ENCODE results near the gene ZFP1. TPM values are rescaled to one million over a fixed set of nuclear protein-coding genes. Genes with fewer than 3 reads are reported as not detected.

The ZFP1 gene
- total RNA-seq, 1 experiment from 2014 or later, result 22.6 TPM

- TF ChIP-seq CTCF (conservative IDR thresholded peaks at IDR 0.05; ENCODE audit: low read depth, low read length) (no peak), EZH2 (IDR thresholded peaks at IDR 0.05; ENCODE audit: borderline replicate concordance, low read depth, low read length, poor library complexity, severe bottlenecking) (no peak)
- no TSS peak for BruUV-seq (replicated peaks)
- Histone ChIP-seq H3K4me3 (ENCODE audit: low read depth, low read length, poor library complexity, severe bottlenecking) (no peak overlapping the region), H3K36me3 (ENCODE audit: insufficient read depth, low read length, poor library complexity, severe bottlenecking) (no peaks in the 10 kb centered on the region), H3K27me3 (replicated peaks; ENCODE audit: insufficient read depth, low read depth, low read length, poor library complexity) (no peaks in the 10 kb centered on the region), H3K4me1 (ENCODE audit: insufficient read depth, low read length, poor library complexity, severe bottlenecking) (no peaks in the 10 kb centered on the region), H3K27ac (ENCODE audit: low read depth, low read length, poor library complexity, severe bottlenecking) (no peak overlapping the region), H3K9me3 (ENCODE audit: low read depth, low read length, poor library complexity, severe bottlenecking) (no peaks in the 10 kb centered on the region)
- ChIA-PET POLR2A (ENCODE audit: low non-redundant PET) (no interaction called here), CTCF (no interaction called here)
- intact Hi-C loops (cut with micrococcal nuclease; ENCODE audit: unreplicated experiment), result no loop called here
- no peak for DNase-seq (ENCODE audit: low spot score)
These were observed 40.6 kb downstream of the ZFP1 start for GRCh38 chr16:75188832-75189477.

GRCh38 chr16:75189638-75190245 lies 41.4 kb downstream of the ZFP1 start:
- TF ChIP-seq CTCF (conservative IDR thresholded peaks at IDR 0.05; ENCODE audit: low read depth, low read length), result no peak
- no peak for TF ChIP-seq EZH2 (IDR thresholded peaks at IDR 0.05; ENCODE audit: borderline replicate concordance, low read depth, low read length, poor library complexity, severe bottlenecking)
- ChIA-PET CTCF (no interaction called here), POLR2A (ENCODE audit: low non-redundant PET) (no interaction called here)
- no peak overlapping the region for H3K27ac ChIP-seq (ENCODE audit: low read depth, low read length, poor library complexity, severe bottlenecking)
- DNase-seq (ENCODE audit: low spot score), result no peak
- H3K4me3 ChIP-seq (ENCODE audit: low read depth, low read length, poor library complexity, severe bottlenecking), result no peak overlapping the region
- no peaks in the 10 kb centered on the region for H3K4me1 ChIP-seq (ENCODE audit: insufficient read depth, low read length, poor library complexity, severe bottlenecking)
- no TSS peak for BruUV-seq (replicated peaks)
- no peaks in the 10 kb centered on the region for H3K27me3 ChIP-seq (replicated peaks; ENCODE audit: insufficient read depth, low read depth, low read length, poor library complexity)
- H3K9me3 ChIP-seq (ENCODE audit: low read depth, low read length, poor library complexity, severe bottlenecking), result no peaks in the 10 kb centered on the region
- intact Hi-C loops (cut with micrococcal nuclease; ENCODE audit: unreplicated experiment), result no loop called here
- no peaks in the 10 kb centered on the region for H3K36me3 ChIP-seq (ENCODE audit: insufficient read depth, low read length, poor library complexity, severe bottlenecking)

GRCh38 chr16:75192606-75193264 lies 44.4 kb downstream of the ZFP1 start:
- Histone ChIP-seq H3K27me3 (replicated peaks; ENCODE audit: insufficient read depth, low read depth, low read length, poor library complexity) (no peaks in the 10 kb centered on the region), H3K27ac (ENCODE audit: low read depth, low read length, poor library complexity, severe bottlenecking) (no peak overlapping the region), H3K9me3 (ENCODE audit: low read depth, low read length, poor library complexity, severe bottlenecking) (no peaks in the 10 kb centered on the region), H3K4me3 (ENCODE audit: low read depth, low read length, poor library complexity, severe bottlenecking) (no peak overlapping the region), H3K4me1 (ENCODE audit: insufficient read depth, low read length, poor library complexity, severe bottlenecking) (no peaks in the 10 kb centered on the region), H3K36me3 (ENCODE audit: insufficient read depth, low read length, poor library complexity, severe bottlenecking) (no peaks in the 10 kb centered on the region)
- ChIA-PET CTCF (no interaction called here), POLR2A (ENCODE audit: low non-redundant PET) (no interaction called here)
- TF ChIP-seq CTCF (conservative IDR thresholded peaks at IDR 0.05; ENCODE audit: low read depth, low read length) (no peak), EZH2 (IDR thresholded peaks at IDR 0.05; ENCODE audit: borderline replicate concordance, low read depth, low read length, poor library complexity, severe bottlenecking) (no peak)
- BruUV-seq (replicated peaks), result no TSS peak
- DNase-seq (ENCODE audit: low spot score), result no peak
- intact Hi-C loops (cut with micrococcal nuclease; ENCODE audit: unreplicated experiment), result no loop called here

Data from A673 (cell line).